Measurements from ENCODE around the gene KCNMA1.

GRCh38 chr10:77226853-77227565 is 410.6 kb downstream of the KCNMA1 start:
- TF ChIP-seq CTCF (IDR thresholded peaks at IDR 0.05) = no peak
- TF ChIP-seq EZH2 (IDR thresholded peaks at IDR 0.05; ENCODE audit: borderline replicate concordance, insufficient read depth, low read depth, low read length, poor library complexity, severe bottlenecking) = no peak

Data from B cell (primary cell).